Measurements from ENCODE around the gene ITPR2.

- TF ChIP-seq CTCF (IDR thresholded peaks at IDR 0.05; ENCODE audit: insufficient read depth, low read length) (no peak), POLR2AphosphoS5 (IDR thresholded peaks at IDR 0.05; ENCODE audit: low read depth) (no peak)
Observed at GRCh38 chr12:26507613-26508012, 325.4 kb downstream of the ITPR2 start.

All from HL-60 (cell line).